Transverse colon (tissue), 4 donors: ENCODE measurements around the gene PDE9A.

Source experiments
- POLR2A ChIP-seq: fragments of 450-650 bp; IDR thresholded peaks from one replicate; pipeline ENCODE4 v1.6.1; 2016; ENCODE audit warnings: antibody characterized with exemption, mild to moderate bottlenecking, moderate library complexity
- POLR2AphosphoS5 ChIP-seq, 3 donors: sonication (generic); formaldehyde crosslinking; IDR thresholded peaks; one replicate each; pipeline ENCODE4 v1.6.1; 2016; ENCODE audit warnings: antibody characterized with exemption in 3 of 3
- TF ChIP-seq, protein P1 (sequence below), 5 experiments: fragments of 200-600 bp in 3 of 5; fragments of 450-650 bp in 2 of 5; sonication (generic) in 3 of 5; IDR thresholded peaks; 1 replicate in 2 of 5; 2 replicates in 3 of 5; pipeline ENCODE4 v1.5.1; 2016 to 2017; ENCODE audit warnings: antibody characterized with exemption in 5 of 5, inconsistent platforms in 3 of 5, mild to moderate bottlenecking in 2 of 5, moderate library complexity in 1 of 5

DNA sequence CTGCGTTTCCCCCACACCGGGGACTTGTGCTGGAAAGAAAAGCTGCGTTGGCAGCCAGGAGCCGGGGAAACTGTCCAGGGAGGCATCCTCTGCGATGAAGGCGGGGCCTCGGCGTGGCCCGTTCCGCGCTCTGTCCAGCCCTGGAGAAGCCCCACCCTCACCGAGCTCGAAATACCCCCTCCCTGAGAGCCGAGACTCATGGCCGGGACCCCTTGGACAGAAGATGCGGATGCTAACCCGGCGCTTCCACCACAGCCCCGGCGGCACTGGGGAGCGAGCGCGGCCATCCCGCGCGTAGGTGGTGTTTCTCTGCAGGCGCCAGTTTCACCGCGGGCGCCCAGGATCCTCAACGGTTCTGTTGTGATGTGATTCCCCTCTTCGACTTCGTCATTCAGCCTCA lies 31.6 kb downstream of the PDE9A start:
- TF ChIP-seq, protein P1, sequence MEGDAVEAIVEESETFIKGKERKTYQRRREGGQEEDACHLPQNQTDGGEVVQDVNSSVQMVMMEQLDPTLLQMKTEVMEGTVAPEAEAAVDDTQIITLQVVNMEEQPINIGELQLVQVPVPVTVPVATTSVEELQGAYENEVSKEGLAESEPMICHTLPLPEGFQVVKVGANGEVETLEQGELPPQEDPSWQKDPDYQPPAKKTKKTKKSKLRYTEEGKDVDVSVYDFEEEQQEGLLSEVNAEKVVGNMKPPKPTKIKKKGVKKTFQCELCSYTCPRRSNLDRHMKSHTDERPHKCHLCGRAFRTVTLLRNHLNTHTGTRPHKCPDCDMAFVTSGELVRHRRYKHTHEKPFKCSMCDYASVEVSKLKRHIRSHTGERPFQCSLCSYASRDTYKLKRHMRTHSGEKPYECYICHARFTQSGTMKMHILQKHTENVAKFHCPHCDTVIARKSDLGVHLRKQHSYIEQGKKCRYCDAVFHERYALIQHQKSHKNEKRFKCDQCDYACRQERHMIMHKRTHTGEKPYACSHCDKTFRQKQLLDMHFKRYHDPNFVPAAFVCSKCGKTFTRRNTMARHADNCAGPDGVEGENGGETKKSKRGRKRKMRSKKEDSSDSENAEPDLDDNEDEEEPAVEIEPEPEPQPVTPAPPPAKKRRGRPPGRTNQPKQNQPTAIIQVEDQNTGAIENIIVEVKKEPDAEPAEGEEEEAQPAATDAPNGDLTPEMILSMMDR (IDR thresholded peaks at IDR 0.05) = no peak
- TF ChIP-seq POLR2AphosphoS5 (IDR thresholded peaks at IDR 0.05) (no peak), POLR2A (no peak)
